ENCODE measurements around the gene INO80B. TPM values are rescaled to one million over a fixed set of nuclear protein-coding genes. Genes with fewer than 3 reads are reported as not detected.

Gene INO80B
- total RNA-seq, 2 experiments from 2014 or later = 29.2 to 44.5 TPM

DNA sequence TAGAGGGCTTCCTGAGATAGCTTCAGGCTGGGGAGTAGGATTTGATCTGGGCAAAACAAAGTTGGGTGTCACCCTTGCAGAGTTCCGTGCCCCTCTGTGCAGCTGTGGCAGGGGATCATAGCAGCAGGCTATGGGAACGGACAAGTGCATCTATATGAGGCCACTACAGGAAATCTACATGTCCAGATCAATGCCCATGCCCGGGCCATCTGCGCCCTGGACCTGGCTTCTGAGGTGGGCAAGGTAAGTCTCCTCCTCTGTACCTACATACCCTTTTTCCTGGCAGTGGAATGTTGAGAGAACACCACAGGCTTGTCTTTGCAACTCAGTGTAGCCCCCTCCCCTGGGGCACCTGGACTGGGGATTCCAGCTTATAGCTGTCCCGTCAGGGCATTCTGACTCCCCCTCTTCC is 29.9 kb upstream of the INO80B start:
- no peaks in the 10 kb centered on the region for H3K9me2 ChIP-seq (ENCODE audit: insufficient read depth, low read length)
- no TSS peak for BruUV-seq (replicated peaks)
- no peak overlapping the region for H3K27ac ChIP-seq (ENCODE audit: low read depth, low read length, poor library complexity, severe bottlenecking)
- no peaks in the 10 kb centered on the region for H3K9me3 ChIP-seq (ENCODE audit: low read length)
- ChIA-PET POLR2A (interaction anchor here (0.5 kb wide), 1 partner anchor 27 kb away, joined by 5 read pairs; no protein-coding TSS in a partner anchor), CTCF (ENCODE audit: unreplicated experiment) (no interaction called here)
- H3K36me3 ChIP-seq (ENCODE audit: insufficient read depth, low read length) = peaks cover 7% of the 10 kb centered on the region; the same call in 1 of the 2 replicates
- no peak for DNase-seq (ENCODE audit: low spot score)
- H3K4me1 ChIP-seq (ENCODE audit: insufficient read depth, low read length, poor library complexity, severe bottlenecking) = peaks cover 10% of the 10 kb centered on the region
- intact Hi-C loops (cut with micrococcal nuclease; ENCODE audit: unreplicated experiment) = no loop called here
- H4K20me1 ChIP-seq (ENCODE audit: insufficient read depth, low read length) = no peaks in the 10 kb centered on the region
- H3K79me2 ChIP-seq (ENCODE audit: insufficient read depth, low read depth, low read length) = peaks cover 4% of the 10 kb centered on the region; the same call in 1 of the 2 replicates
- H2AFZ ChIP-seq (ENCODE audit: low read length) = no peak overlapping the region
- H3K4me2 ChIP-seq (ENCODE audit: low read length) = no peak overlapping the region
- TF ChIP-seq CTCF (conservative IDR thresholded peaks at IDR 0.05; ENCODE audit: low read length) (no peak), EZH2phosphoT487 (IDR thresholded peaks at IDR 0.05; ENCODE audit: borderline replicate concordance, low read depth, low read length) (no peak)
- H3K4me3 ChIP-seq (ENCODE audit: low read depth, low read length, poor library complexity, severe bottlenecking) = no peak overlapping the region

GRCh38 chr2:74425523-74425922 is 29.4 kb upstream of the INO80B start:
- Histone ChIP-seq H4K20me1 (ENCODE audit: insufficient read depth, low read length) (no peaks in the 10 kb centered on the region), H3K4me2 (ENCODE audit: low read length) (no peak overlapping the region), H3K4me3 (ENCODE audit: low read depth, low read length, poor library complexity, severe bottlenecking) (no peak overlapping the region), H2AFZ (ENCODE audit: low read length) (no peak overlapping the region), H3K36me3 (ENCODE audit: insufficient read depth, low read length) (peaks cover 7% of the 10 kb centered on the region; the same call in 1 of the 2 replicates), H3K9me2 (ENCODE audit: insufficient read depth, low read length) (no peaks in the 10 kb centered on the region), H3K9me3 (ENCODE audit: low read length) (no peaks in the 10 kb centered on the region), H3K79me2 (ENCODE audit: insufficient read depth, low read depth, low read length) (no peaks in the 10 kb centered on the region; the same call in 1 of the 2 replicates), H3K27ac (ENCODE audit: low read depth, low read length, poor library complexity, severe bottlenecking) (no peak overlapping the region), H3K4me1 (ENCODE audit: insufficient read depth, low read length, poor library complexity, severe bottlenecking) (peaks cover 5% of the 10 kb centered on the region)
- intact Hi-C loops (cut with micrococcal nuclease; ENCODE audit: unreplicated experiment) = no loop called here
- no peak for DNase-seq (ENCODE audit: low spot score)
- CTCF ChIA-PET (ENCODE audit: unreplicated experiment) = no interaction called here
- TF ChIP-seq CTCF (conservative IDR thresholded peaks at IDR 0.05; ENCODE audit: low read length) (no peak), EZH2phosphoT487 (IDR thresholded peaks at IDR 0.05; ENCODE audit: borderline replicate concordance, low read depth, low read length) (no peak)
- BruUV-seq (replicated peaks) = no TSS peak
- POLR2A ChIA-PET = interaction anchor here (0.5 kb wide), 1 partner anchor 27 kb away, joined by 5 read pairs; no protein-coding TSS in a partner anchor

GRCh38 chr2:74426181-74426758 is 28.6 kb upstream of the INO80B start:
- Histone ChIP-seq H3K27ac (ENCODE audit: low read depth, low read length, poor library complexity, severe bottlenecking) (no peak overlapping the region), H4K20me1 (ENCODE audit: insufficient read depth, low read length) (no peaks in the 10 kb centered on the region), H3K79me2 (ENCODE audit: insufficient read depth, low read depth, low read length) (no peaks in the 10 kb centered on the region), H3K4me2 (ENCODE audit: low read length) (no peak overlapping the region), H3K9me2 (ENCODE audit: insufficient read depth, low read length) (no peaks in the 10 kb centered on the region), H3K36me3 (ENCODE audit: insufficient read depth, low read length) (peaks cover 7% of the 10 kb centered on the region; the same call in 1 of the 2 replicates), H3K9me3 (ENCODE audit: low read length) (no peaks in the 10 kb centered on the region), H2AFZ (ENCODE audit: low read length) (no peak overlapping the region), H3K4me3 (ENCODE audit: low read depth, low read length, poor library complexity, severe bottlenecking) (no peak overlapping the region), H3K4me1 (ENCODE audit: insufficient read depth, low read length, poor library complexity, severe bottlenecking) (no peaks in the 10 kb centered on the region)
- intact Hi-C loops (cut with micrococcal nuclease; ENCODE audit: unreplicated experiment) = no loop called here
- ChIA-PET CTCF (ENCODE audit: unreplicated experiment) (no interaction called here), POLR2A (no interaction called here)
- BruUV-seq (replicated peaks) = no TSS peak
- TF ChIP-seq CTCF (conservative IDR thresholded peaks at IDR 0.05; ENCODE audit: low read length) = no peak
- TF ChIP-seq EZH2phosphoT487 (IDR thresholded peaks at IDR 0.05; ENCODE audit: borderline replicate concordance, low read depth, low read length) = no peak
- DNase-seq (ENCODE audit: low spot score) = no peak

Data from OCI-LY7 (cell line).